ENCODE data around the gene HSPA4. TPM values are rescaled to one million over a fixed set of nuclear protein-coding genes. Genes with fewer than 3 reads are reported as not detected.
"Not testable (repeated sequence)": the region's sequence is repeated elsewhere in the genome, so short reads cannot be mapped to it uniquely, and the experiment has no call there.

HSPA4 gene
- total RNA-seq, 2 donors from 2014 or later: 55.3 to 59.0 TPM

GRCh38 chr5:133132717-133133116 lies 80.9 kb downstream of the HSPA4 start:
- Histone ChIP-seq H3K4me1 (ENCODE audit: control insufficient read depth in 1 of 2, low read depth in 2 of 2) (peaks cover 0 to 4% of the 10 kb centered on the region in 2 donors), H3K27ac (no peak overlapping the region), H3K4me3 (no peak overlapping the region), H3K27me3 (replicated peaks; ENCODE audit: insufficient read depth) (no peaks in the 10 kb centered on the region), H3K9me3 (no peaks in the 10 kb centered on the region), H3K36me3 (no peaks in the 10 kb centered on the region)
- ATAC-seq (ENCODE audit: insufficient number of reproducible peaks, low FRiP score, low read depth) (no peak), DNase-seq (ENCODE audit: low spot score) (no peak)
- TF ChIP-seq, protein P1, sequence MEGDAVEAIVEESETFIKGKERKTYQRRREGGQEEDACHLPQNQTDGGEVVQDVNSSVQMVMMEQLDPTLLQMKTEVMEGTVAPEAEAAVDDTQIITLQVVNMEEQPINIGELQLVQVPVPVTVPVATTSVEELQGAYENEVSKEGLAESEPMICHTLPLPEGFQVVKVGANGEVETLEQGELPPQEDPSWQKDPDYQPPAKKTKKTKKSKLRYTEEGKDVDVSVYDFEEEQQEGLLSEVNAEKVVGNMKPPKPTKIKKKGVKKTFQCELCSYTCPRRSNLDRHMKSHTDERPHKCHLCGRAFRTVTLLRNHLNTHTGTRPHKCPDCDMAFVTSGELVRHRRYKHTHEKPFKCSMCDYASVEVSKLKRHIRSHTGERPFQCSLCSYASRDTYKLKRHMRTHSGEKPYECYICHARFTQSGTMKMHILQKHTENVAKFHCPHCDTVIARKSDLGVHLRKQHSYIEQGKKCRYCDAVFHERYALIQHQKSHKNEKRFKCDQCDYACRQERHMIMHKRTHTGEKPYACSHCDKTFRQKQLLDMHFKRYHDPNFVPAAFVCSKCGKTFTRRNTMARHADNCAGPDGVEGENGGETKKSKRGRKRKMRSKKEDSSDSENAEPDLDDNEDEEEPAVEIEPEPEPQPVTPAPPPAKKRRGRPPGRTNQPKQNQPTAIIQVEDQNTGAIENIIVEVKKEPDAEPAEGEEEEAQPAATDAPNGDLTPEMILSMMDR (IDR thresholded peaks at IDR 0.05): no peak

DNA sequence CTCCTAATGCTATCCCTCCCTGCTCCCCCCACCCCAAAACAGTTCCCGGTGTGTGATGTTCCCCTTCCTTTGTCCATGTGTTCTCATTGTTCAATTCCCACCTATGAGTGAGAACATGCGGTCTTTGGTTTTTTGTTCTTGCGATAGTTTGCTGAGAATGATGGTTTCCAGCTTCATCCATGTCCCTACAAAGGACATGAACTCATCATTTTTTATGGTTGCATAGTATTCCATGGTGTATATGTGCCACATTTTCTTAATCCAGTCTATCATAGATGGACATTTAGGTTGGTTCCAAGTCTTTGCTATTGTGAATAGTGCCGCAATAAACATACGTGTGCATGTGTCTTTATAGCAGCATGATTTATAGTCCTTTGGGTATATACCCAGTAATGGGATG lies 81.4 kb downstream of the HSPA4 start:
- not testable (repeated sequence) for H3K27ac ChIP-seq; DNase-seq (ENCODE audit: low spot score); H3K4me1 ChIP-seq (ENCODE audit: control insufficient read depth in 1 of 2, low read depth in 2 of 2)

DNA sequence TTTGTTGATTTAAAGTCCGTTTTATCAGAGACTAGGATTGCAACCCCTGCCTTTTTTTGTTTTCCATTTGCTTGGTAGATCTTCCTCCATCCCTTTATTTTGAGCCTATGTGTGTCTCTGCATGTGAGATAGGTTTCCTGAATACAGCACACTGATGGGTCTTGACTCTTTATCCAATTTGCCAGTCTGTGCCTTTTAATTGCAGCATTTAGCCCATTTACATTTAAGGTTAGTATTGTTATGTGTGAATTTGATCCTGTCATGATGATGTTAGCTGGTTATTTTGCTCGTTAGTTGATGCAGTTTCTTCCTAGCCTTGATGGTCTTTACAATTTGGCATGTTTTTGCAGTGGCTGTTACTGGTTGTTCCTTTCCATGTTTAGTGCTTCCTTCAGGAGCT lies 85.1 kb downstream of the HSPA4 start:
- not testable (repeated sequence) for ATAC-seq (ENCODE audit: insufficient number of reproducible peaks, low FRiP score, low read depth); H3K4me1 ChIP-seq (ENCODE audit: control insufficient read depth in 1 of 2, low read depth in 2 of 2); H3K36me3 ChIP-seq; H3K27ac ChIP-seq; DNase-seq (ENCODE audit: low spot score); H3K27me3 ChIP-seq (replicated peaks; ENCODE audit: insufficient read depth); H3K9me3 ChIP-seq; H3K4me3 ChIP-seq

More for the DNA sequence above, 81.4 kb downstream of the HSPA4 start:
- H3K36me3 ChIP-seq; ATAC-seq (ENCODE audit: insufficient number of reproducible peaks, low FRiP score, low read depth); H3K27me3 ChIP-seq (replicated peaks; ENCODE audit: insufficient read depth); H3K4me3 ChIP-seq; H3K9me3 ChIP-seq: not testable (repeated sequence)

GRCh38 chr5:133140311-133140710 lies 88.5 kb downstream of the HSPA4 start:
- no peak for DNase-seq (ENCODE audit: low spot score)
- Histone ChIP-seq H3K9me3 (no peaks in the 10 kb centered on the region), H3K4me3 (no peak overlapping the region), H3K27ac (no peak overlapping the region), H3K36me3 (no peaks in the 10 kb centered on the region), H3K4me1 (ENCODE audit: control insufficient read depth in 1 of 2, low read depth in 2 of 2) (no peaks in the 10 kb centered on the region), H3K27me3 (replicated peaks; ENCODE audit: insufficient read depth) (no peaks in the 10 kb centered on the region)
- TF ChIP-seq, protein P1 (IDR thresholded peaks at IDR 0.05): no peak
- ATAC-seq (ENCODE audit: insufficient number of reproducible peaks, low FRiP score, low read depth): no peak

GRCh38 chr5:133141746-133142145 lies 89.9 kb downstream of the HSPA4 start:
- no peak overlapping the region for H3K27ac ChIP-seq

DNA sequence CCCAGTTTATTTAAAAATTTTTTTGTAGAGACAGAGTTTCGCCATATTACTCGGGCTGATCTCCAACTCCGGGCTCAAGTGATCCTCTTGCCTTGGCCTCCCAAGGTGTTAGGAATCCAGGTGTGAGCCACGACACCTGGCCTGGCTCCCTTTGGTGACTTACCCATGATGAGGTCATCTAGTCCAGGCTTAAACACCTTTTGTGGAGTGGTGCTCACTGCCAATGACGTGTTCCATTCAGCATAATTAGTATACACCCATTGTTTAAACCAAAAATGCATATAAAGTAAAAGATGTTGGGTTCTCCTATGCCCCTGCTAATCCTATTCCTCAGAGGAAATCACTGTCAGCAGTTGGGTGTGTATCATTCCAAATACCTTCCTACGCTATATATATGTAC lies 91.0 kb downstream of the HSPA4 start:
- no peaks in the 10 kb centered on the region for H3K27me3 ChIP-seq (replicated peaks; ENCODE audit: insufficient read depth)
- TF ChIP-seq, protein P1 (IDR thresholded peaks at IDR 0.05): no peak

More at GRCh38 chr5:133141746-133142145, 89.9 kb downstream of the HSPA4 start:
- TF ChIP-seq, protein P1 (IDR thresholded peaks at IDR 0.05): no peak
- Histone ChIP-seq H3K36me3 (no peaks in the 10 kb centered on the region), H3K4me1 (ENCODE audit: control insufficient read depth in 1 of 2, low read depth in 2 of 2) (no peaks in the 10 kb centered on the region), H3K27me3 (replicated peaks; ENCODE audit: insufficient read depth) (no peaks in the 10 kb centered on the region), H3K9me3 (no peaks in the 10 kb centered on the region), H3K4me3 (no peak overlapping the region)
- DNase-seq (ENCODE audit: low spot score) (no peak), ATAC-seq (ENCODE audit: insufficient number of reproducible peaks, low FRiP score, low read depth) (no peak)

More for the DNA sequence above, 91.0 kb downstream of the HSPA4 start:
- ATAC-seq (ENCODE audit: insufficient number of reproducible peaks, low FRiP score, low read depth) (no peak), DNase-seq (ENCODE audit: low spot score) (no peak)
- H3K9me3 ChIP-seq: no peaks in the 10 kb centered on the region
- H3K27ac ChIP-seq: no peak overlapping the region
- H3K4me1 ChIP-seq (ENCODE audit: control insufficient read depth in 1 of 2, low read depth in 2 of 2): no peaks in the 10 kb centered on the region
- no peaks in the 10 kb centered on the region for H3K36me3 ChIP-seq
- no peak overlapping the region for H3K4me3 ChIP-seq
